ENCODE data around the gene FN1.

DNA sequence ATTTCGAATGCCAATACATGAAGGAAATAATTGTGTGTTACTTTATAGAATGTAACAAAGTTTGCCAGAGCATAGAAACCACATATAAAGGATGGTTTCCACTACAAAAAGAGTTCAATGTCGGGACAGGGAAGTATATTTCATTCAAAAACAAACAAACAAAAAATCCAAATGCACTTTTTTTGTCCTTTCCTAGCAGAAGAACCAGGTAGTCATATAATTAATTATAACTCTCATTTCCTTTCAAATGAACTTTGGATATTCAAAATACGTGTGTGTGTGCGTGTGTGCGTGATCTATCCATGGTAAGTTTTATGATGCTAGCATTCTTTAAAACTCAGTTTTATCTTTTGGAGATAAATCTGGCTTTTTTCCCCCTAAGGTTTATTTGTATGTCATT lies 8.3 kb downstream of the FN1 start:
- no peak for TF ChIP-seq POLR2A (IDR thresholded peaks at IDR 0.05)
- TF ChIP-seq, protein P1, sequence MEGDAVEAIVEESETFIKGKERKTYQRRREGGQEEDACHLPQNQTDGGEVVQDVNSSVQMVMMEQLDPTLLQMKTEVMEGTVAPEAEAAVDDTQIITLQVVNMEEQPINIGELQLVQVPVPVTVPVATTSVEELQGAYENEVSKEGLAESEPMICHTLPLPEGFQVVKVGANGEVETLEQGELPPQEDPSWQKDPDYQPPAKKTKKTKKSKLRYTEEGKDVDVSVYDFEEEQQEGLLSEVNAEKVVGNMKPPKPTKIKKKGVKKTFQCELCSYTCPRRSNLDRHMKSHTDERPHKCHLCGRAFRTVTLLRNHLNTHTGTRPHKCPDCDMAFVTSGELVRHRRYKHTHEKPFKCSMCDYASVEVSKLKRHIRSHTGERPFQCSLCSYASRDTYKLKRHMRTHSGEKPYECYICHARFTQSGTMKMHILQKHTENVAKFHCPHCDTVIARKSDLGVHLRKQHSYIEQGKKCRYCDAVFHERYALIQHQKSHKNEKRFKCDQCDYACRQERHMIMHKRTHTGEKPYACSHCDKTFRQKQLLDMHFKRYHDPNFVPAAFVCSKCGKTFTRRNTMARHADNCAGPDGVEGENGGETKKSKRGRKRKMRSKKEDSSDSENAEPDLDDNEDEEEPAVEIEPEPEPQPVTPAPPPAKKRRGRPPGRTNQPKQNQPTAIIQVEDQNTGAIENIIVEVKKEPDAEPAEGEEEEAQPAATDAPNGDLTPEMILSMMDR (IDR thresholded peaks at IDR 0.05) = no peak
